Measurements from ENCODE around the gene SELENOI. TPM values are rescaled to one million over a fixed set of nuclear protein-coding genes. Genes with fewer than 3 reads are reported as not detected.
"Not testable (repeated sequence)": the region's sequence is repeated elsewhere in the genome, so short reads cannot be mapped to it uniquely, and the experiment has no call there.

The SELENOI gene
- total RNA-seq, 1 donor from 2014 or later = 51.9 TPM

DNA sequence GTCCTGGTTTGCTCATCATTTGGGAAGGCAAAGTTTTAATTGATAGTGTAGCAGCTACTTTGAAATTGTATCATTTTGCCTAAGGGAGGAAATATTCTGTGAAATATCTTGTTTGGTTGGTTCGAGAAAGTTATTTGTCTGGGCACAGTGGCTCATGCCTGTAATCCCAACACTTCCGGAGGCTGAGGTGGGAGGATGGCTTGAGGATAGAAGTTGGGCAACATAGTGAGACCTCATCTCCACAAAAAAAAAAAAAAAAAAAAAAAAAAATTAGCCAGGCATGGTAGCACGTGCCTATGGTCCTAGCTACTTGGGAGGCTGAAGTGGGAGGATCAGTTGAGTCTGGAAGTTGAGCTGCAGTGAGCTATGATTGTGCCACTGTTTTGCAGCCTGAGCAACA lies 3.7 kb downstream of the SELENOI start:
- Histone ChIP-seq H3K9ac (ENCODE audit: low read length) (no peak overlapping the region), H4K20me1 (ENCODE audit: insufficient read depth, low read length) (peaks cover 24% of the 10 kb centered on the region), H2AFZ (ENCODE audit: low read depth, low read length) (no peak overlapping the region), H3K27ac (ENCODE audit: low read depth, low read length) (no peak overlapping the region), H3K4me2 (ENCODE audit: low read length) (no peak overlapping the region), H3K79me2 (ENCODE audit: insufficient read depth, low read length) (peaks cover 89% of the 10 kb centered on the region), H3K36me3 (ENCODE audit: insufficient read depth, low read length) (no peaks in the 10 kb centered on the region), H3K4me1 (ENCODE audit: insufficient read depth, low read length) (peaks cover 10% of the 10 kb centered on the region), H3K27me3 (ENCODE audit: insufficient read depth, low read length) (no peaks in the 10 kb centered on the region), H3K9me3 (ENCODE audit: insufficient read depth, low read depth, low read length) (no peaks in the 10 kb centered on the region), H3K4me3 (ENCODE audit: insufficient read depth, low read depth, low read length) (no peak overlapping the region)
- DNase-seq (ENCODE audit: low read depth) (no peak), FAIRE-seq (no peak)
- H3K9me3 Mint-ChIP-seq (ENCODE audit: unreplicated experiment) = no peaks in the 10 kb centered on the region
- TF ChIP-seq CTCF (IDR thresholded peaks at IDR 0.05; ENCODE audit: insufficient read depth, low read depth, low read length) (no peak), EZH2 (IDR thresholded peaks at IDR 0.05; ENCODE audit: insufficient read depth, low read length) (no peak)
- H3K4me1 Mint-ChIP-seq (ENCODE audit: low read depth, unreplicated experiment) = peaks cover 14% of the 10 kb centered on the region
- H3K4me3 Mint-ChIP-seq (ENCODE audit: unreplicated experiment) = peak overlapping the region; percentile 51
- H3K36me3 Mint-ChIP-seq (ENCODE audit: low read depth, unreplicated experiment) = peaks cover 3% of the 10 kb centered on the region
- no peaks in the 10 kb centered on the region for H3K27me3 Mint-ChIP-seq (ENCODE audit: low read depth, unreplicated experiment)
- no peak overlapping the region for H3K27ac Mint-ChIP-seq (ENCODE audit: unreplicated experiment)

- Mint-ChIP-seq H3K4me1 (ENCODE audit: low read depth, unreplicated experiment) (peaks cover 27% of the 10 kb centered on the region), H3K27me3 (ENCODE audit: low read depth, unreplicated experiment) (no peaks in the 10 kb centered on the region), H3K9me3 (ENCODE audit: unreplicated experiment) (no peaks in the 10 kb centered on the region), H3K36me3 (ENCODE audit: low read depth, unreplicated experiment) (peaks cover 3% of the 10 kb centered on the region), H3K4me3 (ENCODE audit: unreplicated experiment) (no peak overlapping the region), H3K27ac (ENCODE audit: unreplicated experiment) (no peak overlapping the region)
- no peaks in the 10 kb centered on the region for H3K36me3 ChIP-seq (ENCODE audit: insufficient read depth, low read length)
- H3K9me3 ChIP-seq (ENCODE audit: insufficient read depth, low read depth, low read length) = no peaks in the 10 kb centered on the region
- H2AFZ ChIP-seq (ENCODE audit: low read depth, low read length) = no peak overlapping the region
- no peak for DNase-seq (ENCODE audit: low read depth)
- H3K79me2 ChIP-seq (ENCODE audit: insufficient read depth, low read length) = peaks cover 89% of the 10 kb centered on the region
- no peak overlapping the region for H3K27ac ChIP-seq (ENCODE audit: low read depth, low read length)
- H3K27me3 ChIP-seq (ENCODE audit: insufficient read depth, low read length) = no peaks in the 10 kb centered on the region
- TF ChIP-seq EZH2 (IDR thresholded peaks at IDR 0.05; ENCODE audit: insufficient read depth, low read length) (no peak), CTCF (IDR thresholded peaks at IDR 0.05; ENCODE audit: insufficient read depth, low read depth, low read length) (no peak)
- no peak overlapping the region for H3K9ac ChIP-seq (ENCODE audit: low read length)
- no peak overlapping the region for H3K4me3 ChIP-seq (ENCODE audit: insufficient read depth, low read depth, low read length)
- no peak overlapping the region for H3K4me2 ChIP-seq (ENCODE audit: low read length)
- no peak for FAIRE-seq
- peaks cover 25% of the 10 kb centered on the region for H4K20me1 ChIP-seq (ENCODE audit: insufficient read depth, low read length)
- peaks cover 23% of the 10 kb centered on the region for H3K4me1 ChIP-seq (ENCODE audit: insufficient read depth, low read length)
These were observed 5.6 kb downstream of the SELENOI start for GRCh38 chr2:26351375-26352090.

- Histone ChIP-seq H3K4me2 (ENCODE audit: low read length) (peak overlapping the region; percentile 21), H2AFZ (ENCODE audit: low read depth, low read length) (no peak overlapping the region), H3K27ac (ENCODE audit: low read depth, low read length) (no peak overlapping the region), H4K20me1 (ENCODE audit: insufficient read depth, low read length) (peaks cover 18% of the 10 kb centered on the region), H3K4me3 (ENCODE audit: insufficient read depth, low read depth, low read length) (no peak overlapping the region), H3K4me1 (ENCODE audit: insufficient read depth, low read length) (peaks cover 22% of the 10 kb centered on the region), H3K79me2 (ENCODE audit: insufficient read depth, low read length) (peaks cover 89% of the 10 kb centered on the region), H3K9ac (ENCODE audit: low read length) (no peak overlapping the region), H3K9me3 (ENCODE audit: insufficient read depth, low read depth, low read length) (no peaks in the 10 kb centered on the region), H3K36me3 (ENCODE audit: insufficient read depth, low read length) (no peaks in the 10 kb centered on the region), H3K27me3 (ENCODE audit: insufficient read depth, low read length) (no peaks in the 10 kb centered on the region)
- Mint-ChIP-seq H3K27me3 (ENCODE audit: low read depth, unreplicated experiment) (no peaks in the 10 kb centered on the region), H3K4me1 (ENCODE audit: low read depth, unreplicated experiment) (peaks cover 34% of the 10 kb centered on the region), H3K36me3 (ENCODE audit: low read depth, unreplicated experiment) (peaks cover 3% of the 10 kb centered on the region), H3K9me3 (ENCODE audit: unreplicated experiment) (no peaks in the 10 kb centered on the region), H3K27ac (ENCODE audit: unreplicated experiment) (no peak overlapping the region), H3K4me3 (ENCODE audit: unreplicated experiment) (no peak overlapping the region)
- TF ChIP-seq EZH2 (IDR thresholded peaks at IDR 0.05; ENCODE audit: insufficient read depth, low read length) = no peak
- TF ChIP-seq CTCF (IDR thresholded peaks at IDR 0.05; ENCODE audit: insufficient read depth, low read depth, low read length) = no peak
- FAIRE-seq = no peak
- peak; percentile 48 for DNase-seq (ENCODE audit: low read depth)
These were observed 6.9 kb downstream of the SELENOI start for GRCh38 chr2:26352892-26353291.

DNA sequence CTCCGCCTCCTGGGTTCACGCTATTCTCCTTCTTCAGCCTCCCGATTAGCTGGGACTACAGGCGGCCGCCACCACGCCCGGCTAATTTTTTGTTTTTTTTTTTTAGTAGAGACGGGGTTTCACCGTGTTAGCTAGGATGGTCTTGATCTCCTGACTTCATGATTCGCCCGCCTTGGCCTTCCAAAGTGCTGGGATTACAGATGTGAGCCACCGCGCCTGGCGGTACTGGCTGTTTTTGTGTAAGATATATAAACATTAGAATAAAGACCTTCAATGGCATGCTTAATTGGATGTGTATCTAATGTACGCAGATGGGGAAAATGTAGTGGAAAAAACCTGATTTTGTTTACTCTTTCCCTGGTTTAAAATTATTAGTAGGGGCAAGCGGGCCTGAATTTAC lies 8.5 kb downstream of the SELENOI start:
- peaks cover 26% of the 10 kb centered on the region for H4K20me1 ChIP-seq (ENCODE audit: insufficient read depth, low read length)
- H3K27ac ChIP-seq (ENCODE audit: low read depth, low read length); H3K9ac ChIP-seq (ENCODE audit: low read length); H3K27me3 Mint-ChIP-seq (ENCODE audit: low read depth, unreplicated experiment); H3K36me3 Mint-ChIP-seq (ENCODE audit: low read depth, unreplicated experiment); H3K4me2 ChIP-seq (ENCODE audit: low read length); FAIRE-seq; H3K9me3 ChIP-seq (ENCODE audit: insufficient read depth, low read depth, low read length); DNase-seq (ENCODE audit: low read depth); H3K27me3 ChIP-seq (ENCODE audit: insufficient read depth, low read length); H3K4me3 ChIP-seq (ENCODE audit: insufficient read depth, low read depth, low read length); H3K27ac Mint-ChIP-seq (ENCODE audit: unreplicated experiment); H3K9me3 Mint-ChIP-seq (ENCODE audit: unreplicated experiment); H3K4me3 Mint-ChIP-seq (ENCODE audit: unreplicated experiment); H2AFZ ChIP-seq (ENCODE audit: low read depth, low read length); H3K36me3 ChIP-seq (ENCODE audit: insufficient read depth, low read length): not testable (repeated sequence)
- peaks cover 22% of the 10 kb centered on the region for H3K4me1 ChIP-seq (ENCODE audit: insufficient read depth, low read length)
- H3K4me1 Mint-ChIP-seq (ENCODE audit: low read depth, unreplicated experiment) = peaks cover 30% of the 10 kb centered on the region
- H3K79me2 ChIP-seq (ENCODE audit: insufficient read depth, low read length) = peaks cover 89% of the 10 kb centered on the region
